Vagina (tissue), 2 donors: ENCODE data around the gene NXPE1.

Source experiments
- POLR2A ChIP-seq, 2 donors: fragments of 450-650 bp; IDR thresholded peaks; one replicate each; pipeline ENCODE4 v1.6.1; 2017; ENCODE audit warnings: antibody characterized with exemption in 2 of 2, mild to moderate bottlenecking in 2 of 2, moderate library complexity in 2 of 2
- TF ChIP-seq, protein P1 (sequence below), 3 experiments: fragments of 450-650 bp in 2 of 3; fragments of 200-600 bp in 1 of 3; sonication (generic) in 1 of 3; IDR thresholded peaks; one replicate each; pipeline ENCODE4 v1.5.1; 2017 to 2019; ENCODE audit warnings: antibody characterized with exemption in 3 of 3, mild to moderate bottlenecking in 2 of 3, moderate library complexity in 2 of 3

GRCh38 chr11:114607753-114608459 is 48.2 kb upstream of the NXPE1 start:
- TF ChIP-seq, protein P1, sequence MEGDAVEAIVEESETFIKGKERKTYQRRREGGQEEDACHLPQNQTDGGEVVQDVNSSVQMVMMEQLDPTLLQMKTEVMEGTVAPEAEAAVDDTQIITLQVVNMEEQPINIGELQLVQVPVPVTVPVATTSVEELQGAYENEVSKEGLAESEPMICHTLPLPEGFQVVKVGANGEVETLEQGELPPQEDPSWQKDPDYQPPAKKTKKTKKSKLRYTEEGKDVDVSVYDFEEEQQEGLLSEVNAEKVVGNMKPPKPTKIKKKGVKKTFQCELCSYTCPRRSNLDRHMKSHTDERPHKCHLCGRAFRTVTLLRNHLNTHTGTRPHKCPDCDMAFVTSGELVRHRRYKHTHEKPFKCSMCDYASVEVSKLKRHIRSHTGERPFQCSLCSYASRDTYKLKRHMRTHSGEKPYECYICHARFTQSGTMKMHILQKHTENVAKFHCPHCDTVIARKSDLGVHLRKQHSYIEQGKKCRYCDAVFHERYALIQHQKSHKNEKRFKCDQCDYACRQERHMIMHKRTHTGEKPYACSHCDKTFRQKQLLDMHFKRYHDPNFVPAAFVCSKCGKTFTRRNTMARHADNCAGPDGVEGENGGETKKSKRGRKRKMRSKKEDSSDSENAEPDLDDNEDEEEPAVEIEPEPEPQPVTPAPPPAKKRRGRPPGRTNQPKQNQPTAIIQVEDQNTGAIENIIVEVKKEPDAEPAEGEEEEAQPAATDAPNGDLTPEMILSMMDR (IDR thresholded peaks at IDR 0.05): no peak
- TF ChIP-seq POLR2A (IDR thresholded peaks at IDR 0.05): no peak
